ENCODE data around the gene GRID1. TPM values are rescaled to one million over a fixed set of nuclear protein-coding genes. Genes with fewer than 3 reads are reported as not detected.

GRID1 gene
- total RNA-seq, 1 experiment from 2014 or later = not detected

- BruUV-seq (replicated peaks) = no TSS peak
- POLR2A ChIA-PET (ENCODE audit: unreplicated experiment) = no interaction called here
- intact Hi-C loops (cut with micrococcal nuclease; ENCODE audit: unreplicated experiment) = no loop called here
- Histone ChIP-seq H3K9me2 (ENCODE audit: insufficient read depth) (no peaks in the 10 kb centered on the region), H2AFZ (no peak overlapping the region), H3K4me2 (no peak overlapping the region), H3F3A (ENCODE audit: insufficient read depth, low read depth) (no peaks in the 10 kb centered on the region), H3K4me3 (no peak overlapping the region), H4K20me1 (ENCODE audit: insufficient read depth) (no peaks in the 10 kb centered on the region), H3K4me1 (replicated peaks; ENCODE audit: insufficient read depth) (no peaks in the 10 kb centered on the region), H3K27me3 (ENCODE audit: insufficient read depth, low read depth) (no peaks in the 10 kb centered on the region), H3K79me2 (ENCODE audit: low read depth) (no peaks in the 10 kb centered on the region), H3K36me3 (ENCODE audit: low read depth) (no peaks in the 10 kb centered on the region), H3K9me3 (ENCODE audit: insufficient read depth, low read depth) (no peaks in the 10 kb centered on the region), H3K27ac (no peak overlapping the region)
- TF ChIP-seq EZH2 (IDR thresholded peaks at IDR 0.05; ENCODE audit: low read depth) (no peak), CTCF (conservative IDR thresholded peaks at IDR 0.05) (no peak)
- DNase-seq = no peak
- CTCF ChIA-PET = no interaction called here
Observed at GRCh38 chr10:86359111-86359510, 7.5 kb downstream of the GRID1 start.

- Histone ChIP-seq H3K4me3 (no peak overlapping the region), H3K27ac (no peak overlapping the region), H3K4me1 (replicated peaks; ENCODE audit: insufficient read depth) (no peaks in the 10 kb centered on the region), H3K9me3 (ENCODE audit: insufficient read depth, low read depth) (no peaks in the 10 kb centered on the region), H3K4me2 (no peak overlapping the region), H3K36me3 (ENCODE audit: low read depth) (no peaks in the 10 kb centered on the region), H3K9me2 (ENCODE audit: insufficient read depth) (no peaks in the 10 kb centered on the region), H3K27me3 (ENCODE audit: insufficient read depth, low read depth) (no peaks in the 10 kb centered on the region), H2AFZ (no peak overlapping the region), H3K79me2 (ENCODE audit: low read depth) (no peaks in the 10 kb centered on the region), H4K20me1 (ENCODE audit: insufficient read depth) (no peaks in the 10 kb centered on the region), H3F3A (ENCODE audit: insufficient read depth, low read depth) (no peaks in the 10 kb centered on the region)
- no peak for DNase-seq
- no TSS peak for BruUV-seq (replicated peaks)
- TF ChIP-seq EZH2 (IDR thresholded peaks at IDR 0.05; ENCODE audit: low read depth) = no peak
- no peak for TF ChIP-seq CTCF (conservative IDR thresholded peaks at IDR 0.05)
- ChIA-PET POLR2A (ENCODE audit: unreplicated experiment) (no interaction called here), CTCF (no interaction called here)
- intact Hi-C loops (cut with micrococcal nuclease; ENCODE audit: unreplicated experiment) = no loop called here
Observed at GRCh38 chr10:86357676-86358075, 8.9 kb downstream of the GRID1 start.

- DNase-seq = no peak
- H3K36me3 ChIP-seq (ENCODE audit: low read depth) = no peaks in the 10 kb centered on the region
- intact Hi-C loops (cut with micrococcal nuclease; ENCODE audit: unreplicated experiment) = no loop called here
- no peaks in the 10 kb centered on the region for H3K9me2 ChIP-seq (ENCODE audit: insufficient read depth)
- TF ChIP-seq CTCF (conservative IDR thresholded peaks at IDR 0.05) = no peak
- no peak for TF ChIP-seq EZH2 (IDR thresholded peaks at IDR 0.05; ENCODE audit: low read depth)
- POLR2A ChIA-PET (ENCODE audit: unreplicated experiment) = no interaction called here
- no peak overlapping the region for H3K4me3 ChIP-seq
- H4K20me1 ChIP-seq (ENCODE audit: insufficient read depth) = no peaks in the 10 kb centered on the region
- H3K4me1 ChIP-seq (replicated peaks; ENCODE audit: insufficient read depth) = no peaks in the 10 kb centered on the region
- no TSS peak for BruUV-seq (replicated peaks)
- H3K27ac ChIP-seq = no peak overlapping the region
- H3K9me3 ChIP-seq (ENCODE audit: insufficient read depth, low read depth) = no peaks in the 10 kb centered on the region
- no peaks in the 10 kb centered on the region for H3F3A ChIP-seq (ENCODE audit: insufficient read depth, low read depth)
- CTCF ChIA-PET = no interaction called here
- no peak overlapping the region for H2AFZ ChIP-seq
- no peaks in the 10 kb centered on the region; the same call in 1 of the 2 replicates for H3K27me3 ChIP-seq (ENCODE audit: insufficient read depth, low read depth)
- no peak overlapping the region for H3K4me2 ChIP-seq
- no peaks in the 10 kb centered on the region for H3K79me2 ChIP-seq (ENCODE audit: low read depth)
Observed at GRCh38 chr10:86357041-86357440, 9.6 kb downstream of the GRID1 start.
